HepG2 (cell line): ENCODE data around the gene PTPN13. TPM values are rescaled to one million over a fixed set of nuclear protein-coding genes. Genes with fewer than 3 reads are reported as not detected.

Experiments used
- ATAC-seq: fragments of 200-7000 bp; cut with Tn5 transposase; 3 replicates; pipeline ENCODE4 v1.9.1; 2020; ENCODE audit warnings: mild to moderate bottlenecking, moderate library complexity
- BruUV-seq: library from RNA; stranded (reverse); fragments of 400-500 nt; replicated peaks from 2 replicates; lab custom pipeline; 2021; lab: Mats Ljungman, UMichigan
- CTCF ChIA-PET: fragments of 300-600 bp; formaldehyde crosslinking; extraction: SDS; loops from one replicate; lab custom pipeline; 2021; ENCODE audit warnings: low total read pairs, inconsistent platforms, low intra/inter-chr PET ratio; lab: Yijun Ruan, JAX
- POLR2A ChIA-PET: fragments of 350-600 bp; sonication (Branson Sonifier 250); formaldehyde crosslinking; loops from one replicate; lab custom pipeline; 2020; ENCODE audit warnings: antibody characterized with exemption, inconsistent platforms; lab: Yijun Ruan, JAX
- DNase-seq: peaks from one replicate; pipeline ENCODE4 v3.0.0-alpha.2; 2015; ENCODE audit warnings: low spot score
- FAIRE-seq: peaks from 3 replicates; lab custom pipeline; 2011; peaks lifted over from hg19 to GRCh38; lab: Jason Lieb, UNC
- H2AFZ ChIP-seq: one replicate; pipeline ENCODE4 v1.6.1; 2011; ENCODE audit warnings: low read length, inconsistent platforms
- H3K27ac ChIP-seq: fragments of 300-600 bp; 3 replicates; pipeline ENCODE4 v1.8.0; 2011; ENCODE audit warnings: mixed run types, mild to moderate bottlenecking, mixed read lengths, low read length, inconsistent platforms; ENCODE audit not compliant: insufficient read depth; ENCODE audit errors: extremely low read length
- H3K27me3 ChIP-seq, 2 experiments: fragments of 200-600 bp in 1 of 2; 2 replicates in 1 of 2; 3 replicates in 1 of 2; pipeline versions ENCODE4 v1.6.0 to v1.8.0; 2011; ENCODE audit warnings: low read length in 2 of 2, mild to moderate bottlenecking in 2 of 2, moderate library complexity in 2 of 2, inconsistent platforms in 1 of 2; ENCODE audit not compliant: insufficient read depth in 2 of 2, control insufficient read depth in 1 of 2
- H3K36me3 ChIP-seq, 2 experiments: fragments of 200-600 bp in 1 of 2; replicated peaks in 1 of 2; 2 replicates in 1 of 2; 3 replicates in 1 of 2; pipeline versions ENCODE4 v1.5.1 to v1.8.0; 2011; ENCODE audit warnings: low read length in 2 of 2, inconsistent platforms in 1 of 2; ENCODE audit not compliant: insufficient read depth in 2 of 2, control insufficient read depth in 1 of 2
- H3K4me1 ChIP-seq: 2 replicates; pipeline ENCODE4 v1.5.1; 2012; ENCODE audit warnings: low read length, inconsistent platforms; ENCODE audit not compliant: insufficient read depth
- H3K4me2 ChIP-seq: 2 replicates; pipeline ENCODE4 v1.6.0; 2011; ENCODE audit warnings: low read depth, low read length, inconsistent platforms
- H3K4me3 ChIP-seq, 3 experiments: fragments of 200-600 bp in 1 of 3; sonication (generic), shearing (Covaris generic) in 1 of 3; replicated peaks in 1 of 3; 2 replicates each; pipeline ENCODE4 v1.5.1; 2011 to 2016; ENCODE audit warnings: low read length in 3 of 3, inconsistent platforms in 2 of 3, low read depth in 2 of 3, mild to moderate bottlenecking in 2 of 3, control low read depth in 1 of 3, mixed read lengths in 1 of 3; ENCODE audit not compliant: insufficient read depth in 1 of 3
- H3K79me2 ChIP-seq: one replicate; pipeline ENCODE4 v1.6.1; 2011; ENCODE audit warnings: low read length, inconsistent platforms; ENCODE audit not compliant: insufficient read depth
- H3K9ac ChIP-seq: 2 replicates; pipeline ENCODE4 v1.6.0; 2011; ENCODE audit warnings: mild to moderate bottlenecking, low read depth, low read length, inconsistent platforms; ENCODE audit not compliant: insufficient read depth
- H3K9me3 ChIP-seq: 2 replicates; pipeline ENCODE4 v1.5.1; 2012; ENCODE audit warnings: mild to moderate bottlenecking, low read length
- H4K20me1 ChIP-seq: 2 replicates; pipeline ENCODE4 v1.6.0; 2011; ENCODE audit warnings: inconsistent platforms, mild to moderate bottlenecking, low read length, moderate library complexity; ENCODE audit not compliant: insufficient read depth
- ARHGAP35 ChIP-seq: sonication (generic); formaldehyde crosslinking; IDR thresholded peaks from 2 replicates; pipeline ENCODE4 v1.9.0; 2022; ENCODE audit warnings: mild to moderate bottlenecking, inconsistent platforms, moderate library complexity, missing genetic modification reagents, borderline replicate concordance
- ARID2 ChIP-seq: sonication (generic); formaldehyde crosslinking; IDR thresholded peaks from 2 replicates; pipeline ENCODE4 v1.8.1; 2022; ENCODE audit warnings: mild to moderate bottlenecking, missing genetic modification reagents, borderline replicate concordance
- CEBPB ChIP-seq: IDR thresholded peaks from 2 replicates; pipeline ENCODE4 v1.6.1; 2011; ENCODE audit warnings: low read depth, low read length, improper control_type of control experiment, borderline replicate concordance
- FOSL2 ChIP-seq: sonication (generic); formaldehyde crosslinking; IDR thresholded peaks from 2 replicates; pipeline ENCODE4 v1.4.0; 2020; ENCODE audit warnings: missing genetic modification reagents
- GPN1 ChIP-seq: sonication (generic); formaldehyde crosslinking; IDR thresholded peaks from 2 replicates; pipeline ENCODE4 v1.5.1; 2020; ENCODE audit warnings: missing genetic modification reagents, borderline replicate concordance
- KAT2B ChIP-seq: fragments of 150-350 bp; IDR thresholded peaks from 2 replicates; pipeline ENCODE4 v1.6.1; 2014; ENCODE audit warnings: low read depth, low read length, borderline replicate concordance
- KDM4B ChIP-seq: sonication (generic); formaldehyde crosslinking; IDR thresholded peaks from 2 replicates; pipeline ENCODE4 v1.4.0; 2020; ENCODE audit warnings: missing genetic modification reagents
- ZNF205 ChIP-seq: IDR thresholded peaks from 2 replicates; pipeline ENCODE4 v1.6.1; 2018; ENCODE audit warnings: missing biosample characterization, missing genetic modification reagents
- ZNF451 ChIP-seq: sonication (generic); formaldehyde crosslinking; IDR thresholded peaks from 2 replicates; pipeline ENCODE4 v1.5.0; 2020; ENCODE audit warnings: mild to moderate bottlenecking, missing genetic modification reagents
- ZNF460 ChIP-seq: sonication (generic); formaldehyde crosslinking; IDR thresholded peaks from 2 replicates; pipeline ENCODE4 v1.5.1; 2020; ENCODE audit warnings: missing genetic modification reagents, mild to moderate bottlenecking, borderline replicate concordance
- WGBS: methylation state at CpG from one replicate; pipeline ENCODE4 v1.1.6; 2017; ENCODE audit warnings: low lambda C conversion rate; 5-methylcytosine and 5-hydroxymethylcytosine counted together
- in situ Hi-C: cut with HindIII; loops from 2 replicates; pipeline ENCODE4 v1.10.0; 2017; ENCODE audit warnings: low pct_unique_long_range_greater_than_20kb; ENCODE audit not compliant: extremely low pct_ligation_motif_present
- intact Hi-C: fragments of 100-400 bp; cut with micrococcal nuclease; formaldehyde crosslinking; loops from one replicate; pipeline ENCODE4 v1.10.0; 2022; ENCODE audit not compliant: unreplicated experiment
- polyA plus RNA-seq, 8 experiments: library from polyadenylated mRNA; depleted of rRNA in 3 of 8; stranded (reverse) in 7 of 8; unstranded in 1 of 8; fragments of >200 nt; fragmentation: Illumina TruSeq in 4 of 8; extraction: Trizol in 4 of 8; gene quantifications; 2 replicates each; pipeline versions ENCODE4 v1.2.1 to v1.2.3, GENCODE V29; 2011 to 2016; ENCODE audit warnings: low read depth in 4 of 8, missing spikeins in 1 of 8, mixed read lengths in 1 of 8; ENCODE audit not compliant: insufficient read depth in 1 of 8
- total RNA-seq, 5 experiments: library from RNA; depleted of rRNA; stranded (reverse); fragments of >200 nt; fragmentation: Illumina TruSeq; extraction: Trizol; gene quantifications; 2 replicates each; pipeline ENCODE4 v1.2.3, GENCODE V29; 2016; ENCODE audit warnings: low read depth in 1 of 5
- TF ChIP-seq, protein P1 (sequence below): sonication (generic); formaldehyde crosslinking; IDR thresholded peaks from 2 replicates; pipeline ENCODE4 v1.9.0; 2021; ENCODE audit warnings: missing genetic modification reagents, borderline replicate concordance
- TF ChIP-seq, protein P2 (sequence below): sonication (generic); formaldehyde crosslinking; IDR thresholded peaks from 2 replicates; pipeline ENCODE4 v1.4.0; 2020; ENCODE audit warnings: missing genetic modification reagents, borderline replicate concordance
- TF ChIP-seq, protein P3 (sequence below): sonication (generic); formaldehyde crosslinking; IDR thresholded peaks from 2 replicates; pipeline ENCODE4 v1.4.0; 2020; ENCODE audit warnings: missing genetic modification reagents

Gene PTPN13
- total and polyA plus RNA-seq, 2 of the 13 experiments (the other 11 are each of a cell fraction or from before 2014, with no cell fraction given), result not detected

- FAIRE-seq (no peak), DNase-seq (no peak), ATAC-seq (no peak)
- Histone ChIP-seq H3K9ac (no peak overlapping the region), H3K4me3 (no peak overlapping the region), H3K79me2 (no peaks in the 10 kb centered on the region), H3K4me2 (no peak overlapping the region), H3K36me3 (no peaks in the 10 kb centered on the region), H3K9me3 (no peaks in the 10 kb centered on the region), H4K20me1 (no peaks in the 10 kb centered on the region), H2AFZ (no peak overlapping the region), H3K27me3 (no peaks in the 10 kb centered on the region), H3K27ac (no peak overlapping the region), H3K4me1 (no peaks in the 10 kb centered on the region)
- WGBS, result 39% methylated on average over 4 of the region's 4 CpGs
- no TSS peak for BruUV-seq
- no peak for TF ChIP-seq KDM4B
- no peak for TF ChIP-seq CEBPB
- no peak for TF ChIP-seq ARHGAP35 (CRISPR knock-in tag)
- TF ChIP-seq, protein P1, sequence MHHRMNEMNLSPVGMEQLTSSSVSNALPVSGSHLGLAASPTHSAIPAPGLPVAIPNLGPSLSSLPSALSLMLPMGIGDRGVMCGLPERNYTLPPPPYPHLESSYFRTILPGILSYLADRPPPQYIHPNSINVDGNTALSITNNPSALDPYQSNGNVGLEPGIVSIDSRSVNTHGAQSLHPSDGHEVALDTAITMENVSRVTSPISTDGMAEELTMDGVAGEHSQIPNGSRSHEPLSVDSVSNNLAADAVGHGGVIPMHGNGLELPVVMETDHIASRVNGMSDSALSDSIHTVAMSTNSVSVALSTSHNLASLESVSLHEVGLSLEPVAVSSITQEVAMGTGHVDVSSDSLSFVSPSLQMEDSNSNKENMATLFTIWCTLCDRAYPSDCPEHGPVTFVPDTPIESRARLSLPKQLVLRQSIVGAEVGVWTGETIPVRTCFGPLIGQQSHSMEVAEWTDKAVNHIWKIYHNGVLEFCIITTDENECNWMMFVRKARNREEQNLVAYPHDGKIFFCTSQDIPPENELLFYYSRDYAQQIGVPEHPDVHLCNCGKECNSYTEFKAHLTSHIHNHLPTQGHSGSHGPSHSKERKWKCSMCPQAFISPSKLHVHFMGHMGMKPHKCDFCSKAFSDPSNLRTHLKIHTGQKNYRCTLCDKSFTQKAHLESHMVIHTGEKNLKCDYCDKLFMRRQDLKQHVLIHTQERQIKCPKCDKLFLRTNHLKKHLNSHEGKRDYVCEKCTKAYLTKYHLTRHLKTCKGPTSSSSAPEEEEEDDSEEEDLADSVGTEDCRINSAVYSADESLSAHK, result no peak
- no peak for TF ChIP-seq KAT2B
- TF ChIP-seq, protein P2, sequence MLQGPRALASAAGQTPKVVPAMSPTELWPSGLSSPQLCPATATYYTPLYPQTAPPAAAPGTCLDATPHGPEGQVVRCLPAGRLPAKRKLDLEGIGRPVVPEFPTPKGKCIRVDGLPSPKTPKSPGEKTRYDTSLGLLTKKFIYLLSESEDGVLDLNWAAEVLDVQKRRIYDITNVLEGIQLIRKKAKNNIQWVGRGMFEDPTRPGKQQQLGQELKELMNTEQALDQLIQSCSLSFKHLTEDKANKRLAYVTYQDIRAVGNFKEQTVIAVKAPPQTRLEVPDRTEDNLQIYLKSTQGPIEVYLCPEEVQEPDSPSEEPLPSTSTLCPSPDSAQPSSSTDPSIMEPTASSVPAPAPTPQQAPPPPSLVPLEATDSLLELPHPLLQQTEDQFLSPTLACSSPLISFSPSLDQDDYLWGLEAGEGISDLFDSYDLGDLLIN, result no peak
- TF ChIP-seq ZNF460 (CRISPR knock-in tag), result no peak
- TF ChIP-seq, protein P3, sequence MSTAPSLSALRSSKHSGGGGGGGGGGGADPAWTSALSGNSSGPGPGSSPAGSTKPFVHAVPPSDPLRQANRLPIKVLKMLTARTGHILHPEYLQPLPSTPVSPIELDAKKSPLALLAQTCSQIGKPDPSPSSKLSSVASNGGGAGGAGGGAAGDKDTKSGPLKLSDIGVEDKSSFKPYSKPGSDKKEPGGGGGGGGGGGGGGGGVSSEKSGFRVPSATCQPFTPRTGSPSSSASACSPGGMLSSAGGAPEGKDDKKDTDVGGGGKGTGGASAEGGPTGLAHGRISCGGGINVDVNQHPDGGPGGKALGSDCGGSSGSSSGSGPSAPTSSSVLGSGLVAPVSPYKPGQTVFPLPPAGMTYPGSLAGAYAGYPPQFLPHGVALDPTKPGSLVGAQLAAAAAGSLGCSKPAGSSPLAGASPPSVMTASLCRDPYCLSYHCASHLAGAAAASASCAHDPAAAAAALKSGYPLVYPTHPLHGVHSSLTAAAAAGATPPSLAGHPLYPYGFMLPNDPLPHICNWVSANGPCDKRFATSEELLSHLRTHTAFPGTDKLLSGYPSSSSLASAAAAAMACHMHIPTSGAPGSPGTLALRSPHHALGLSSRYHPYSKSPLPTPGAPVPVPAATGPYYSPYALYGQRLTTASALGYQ (CRISPR knock-in tag), result no peak
- TF ChIP-seq ZNF451 (CRISPR knock-in tag), result no peak
- TF ChIP-seq ARID2 (CRISPR knock-in tag), result no peak
- no peak for TF ChIP-seq FOSL2 (CRISPR knock-in tag)
- TF ChIP-seq ZNF205, result no peak
- no peak for TF ChIP-seq GPN1 (CRISPR knock-in tag)
- ChIA-PET POLR2A (no interaction called here), CTCF (no interaction called here)
- in situ Hi-C loops, result no loop called here
- intact Hi-C loops, result no loop called here
Observed at GRCh38 chr4:86847571-86847970, 253.5 kb downstream of the PTPN13 start.
